Vagina (tissue), 2 donors: Measurements from ENCODE around the gene PC.

ENCODE experiments used
- CTCF ChIP-seq, 3 experiments: fragments of 450-650 bp in 2 of 3; fragments of 200-600 bp in 1 of 3; sonication (generic) in 1 of 3; IDR thresholded peaks; one replicate each; pipeline ENCODE4 v1.5.1; 2017 to 2019; ENCODE audit warnings: antibody characterized with exemption in 3 of 3, mild to moderate bottlenecking in 2 of 3, moderate library complexity in 2 of 3
- POLR2A ChIP-seq, 2 donors: fragments of 450-650 bp; IDR thresholded peaks; one replicate each; pipeline ENCODE4 v1.6.1; 2017; ENCODE audit warnings: antibody characterized with exemption in 2 of 2, mild to moderate bottlenecking in 2 of 2, moderate library complexity in 2 of 2
- POLR2AphosphoS5 ChIP-seq, 2 donors: sonication (generic); formaldehyde crosslinking; IDR thresholded peaks; one replicate each; pipeline ENCODE4 v1.9.0; 2017; ENCODE audit warnings: antibody characterized with exemption in 2 of 2, mild to moderate bottlenecking in 2 of 2, low read depth in 1 of 2; ENCODE audit not compliant: insufficient read depth in 1 of 2

GRCh38 chr11:67007126-67007525 is 48.9 kb upstream of the PC start:
- no peak for TF ChIP-seq POLR2AphosphoS5 (IDR thresholded peaks at IDR 0.05; ENCODE audit: insufficient read depth in 1 of 2, low read depth in 1 of 2)
- no peak for TF ChIP-seq POLR2A (IDR thresholded peaks at IDR 0.05)
- TF ChIP-seq CTCF (IDR thresholded peaks at IDR 0.05): no peak
